Right lobe of liver (tissue), 4 donors: ENCODE data around the gene TNFRSF8.

Source experiments
- CTCF ChIP-seq, 4 donors: fragments of 200-600 bp in 3 of 4; fragments of 450-650 bp in 1 of 4; IDR thresholded peaks; one replicate each; pipeline versions ENCODE4 v1.5.1 to v1.8.0; 2016 to 2022; ENCODE audit warnings: antibody characterized with exemption in 4 of 4, mild to moderate bottlenecking in 2 of 4
- POLR2A ChIP-seq: fragments of 450-650 bp; IDR thresholded peaks from one replicate; pipeline ENCODE4 v1.6.1; 2017; ENCODE audit warnings: antibody characterized with exemption, mild to moderate bottlenecking
- donor health status: DM: no; HTN: no; CAD: no.
- donor health status: DM: no; HTN: no; CAD: no.
- donor health status: DM: no; HTN: yes; CAD: no.

GRCh38 chr1:12145616-12146342 lies 82.7 kb downstream of the TNFRSF8 start:
- TF ChIP-seq CTCF (IDR thresholded peaks at IDR 0.05) (no peak), POLR2A (no peak)
